OCI-LY3 (cell line): ENCODE measurements around the gene CNTNAP2.

Experiments used
- EZH2phosphoT487 ChIP-seq: fragments of 200-600 bp; shearing (Covaris generic); IDR thresholded peaks from 2 replicates; pipeline ENCODE4 v1.6.1; 2018; ENCODE audit warnings: antibody characterized with exemption, mixed run types, low read depth
- TF ChIP-seq, protein P1 (sequence below): fragments of 200-600, 300-600 bp; sonication (generic); IDR thresholded peaks from 2 replicates; pipeline ENCODE4 v1.5.1; 2014; ENCODE audit warnings: antibody characterized with exemption, low read length, low read depth

DNA sequence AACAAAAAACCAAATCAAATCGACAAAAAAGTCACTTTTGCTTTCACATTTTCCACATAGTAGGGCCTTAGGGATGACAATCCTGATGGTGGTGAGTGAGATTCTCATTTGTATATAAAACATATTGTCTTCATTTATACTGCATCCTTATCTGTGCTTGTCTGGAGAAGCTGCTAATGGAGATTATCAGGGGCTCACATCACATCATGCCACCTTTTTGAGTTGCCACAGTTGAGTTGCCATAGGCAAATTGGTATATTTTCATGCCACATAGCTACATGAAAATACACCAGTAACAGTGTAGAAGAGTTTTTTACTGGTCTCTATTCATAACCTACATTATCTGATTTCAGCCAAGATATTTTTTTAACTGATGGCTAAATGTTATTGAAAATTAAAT, 85.3 kb downstream of the CNTNAP2 start:
- TF ChIP-seq, protein P1, sequence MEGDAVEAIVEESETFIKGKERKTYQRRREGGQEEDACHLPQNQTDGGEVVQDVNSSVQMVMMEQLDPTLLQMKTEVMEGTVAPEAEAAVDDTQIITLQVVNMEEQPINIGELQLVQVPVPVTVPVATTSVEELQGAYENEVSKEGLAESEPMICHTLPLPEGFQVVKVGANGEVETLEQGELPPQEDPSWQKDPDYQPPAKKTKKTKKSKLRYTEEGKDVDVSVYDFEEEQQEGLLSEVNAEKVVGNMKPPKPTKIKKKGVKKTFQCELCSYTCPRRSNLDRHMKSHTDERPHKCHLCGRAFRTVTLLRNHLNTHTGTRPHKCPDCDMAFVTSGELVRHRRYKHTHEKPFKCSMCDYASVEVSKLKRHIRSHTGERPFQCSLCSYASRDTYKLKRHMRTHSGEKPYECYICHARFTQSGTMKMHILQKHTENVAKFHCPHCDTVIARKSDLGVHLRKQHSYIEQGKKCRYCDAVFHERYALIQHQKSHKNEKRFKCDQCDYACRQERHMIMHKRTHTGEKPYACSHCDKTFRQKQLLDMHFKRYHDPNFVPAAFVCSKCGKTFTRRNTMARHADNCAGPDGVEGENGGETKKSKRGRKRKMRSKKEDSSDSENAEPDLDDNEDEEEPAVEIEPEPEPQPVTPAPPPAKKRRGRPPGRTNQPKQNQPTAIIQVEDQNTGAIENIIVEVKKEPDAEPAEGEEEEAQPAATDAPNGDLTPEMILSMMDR: no peak
- TF ChIP-seq EZH2phosphoT487: no peak
